Measurements from ENCODE around the gene PACS1. TPM values are rescaled to one million over a fixed set of nuclear protein-coding genes. Genes with fewer than 3 reads are reported as not detected.
A peak's percentile ranks its signal among the peaks of the same experiment; 100 is the strongest.

The PACS1 gene
- total and polyA plus RNA-seq, 2 donors (not counting 1 experiment from before 2014, with no cell fraction given) = 131 to 303 TPM

GRCh38 chr11:66146940-66147339 is 76.9 kb downstream of the PACS1 start:
- Histone ChIP-seq H3K4me1 (ENCODE audit: control insufficient read depth in 2 of 2, insufficient read depth in 2 of 2, low read length in 2 of 2) (peaks cover 54 to 64% of the 10 kb centered on the region in 2 donors), H3K9me3 (ENCODE audit: control extremely low read depth in 1 of 3, control insufficient read depth in 2 of 3, insufficient read depth in 1 of 3, low read length in 2 of 3) (peaks cover 2 to 6% (median 3%) of the 10 kb centered on the region in 3 donors), H3K79me2 (ENCODE audit: control insufficient read depth, insufficient read depth, low read length) (peaks cover 95% of the 10 kb centered on the region), H3K27me3 (replicated peaks in 1 of 4; ENCODE audit: control extremely low read depth in 1 of 4, control insufficient read depth in 3 of 4, insufficient read depth in 4 of 4, low read length in 3 of 4) (no peaks in the 10 kb centered on the region), H3K36me3 (replicated peaks in 1 of 2; ENCODE audit: control extremely low read depth in 1 of 2, control insufficient read depth in 1 of 2, extremely low read depth in 1 of 2, insufficient read depth in 2 of 2, low read length in 1 of 2) (peaks cover 0 to 6% of the 10 kb centered on the region in 2 experiments), H3K9ac (ENCODE audit: low read length) (no peak overlapping the region), H3K4me2 (replicated peaks; ENCODE audit: low read depth, low read length, poor library complexity, severe bottlenecking) (no peak overlapping the region), H2AFZ (ENCODE audit: insufficient read depth, low read depth, low read length, poor library complexity, severe bottlenecking) (no peak overlapping the region), H3K27ac (ENCODE audit: low read length in 2 of 2) (no peak overlapping the region), H3K4me3 (ENCODE audit: control extremely low read depth in 1 of 5, extremely low read depth in 1 of 5, insufficient read depth in 1 of 5, low read depth in 2 of 5, low read length in 4 of 5) (no peak overlapping the region), H4K20me1 (ENCODE audit: control insufficient read depth, insufficient read depth, low read length, poor library complexity, severe bottlenecking) (peaks cover 64% of the 10 kb centered on the region)
- H3K27me3 Mint-ChIP-seq = no peaks in the 10 kb centered on the region
- TF ChIP-seq EZH2 (IDR thresholded peaks at IDR 0.05; ENCODE audit: borderline replicate concordance, insufficient read depth, low read depth, low read length, poor library complexity, severe bottlenecking) (no peak), CTCF (IDR thresholded peaks at IDR 0.05) (no peak)
- no peak overlapping the region for H3K4me3 Mint-ChIP-seq
- POLR2A ChIA-PET = no interaction called here
- ATAC-seq (ENCODE audit: low read depth) (no peak), DNase-seq (no peak)
- H3K27ac Mint-ChIP-seq = no peak overlapping the region
- CTCF ChIA-PET = no interaction called here
- 58% methylated on average over 2 of the region's 5 CpGs for WGBS (ENCODE audit: insufficient coverage)
- intact Hi-C loops (cut with micrococcal nuclease) = no loop called here
- peaks cover 68% of the 10 kb centered on the region for H3K4me1 Mint-ChIP-seq
- H3K9me3 Mint-ChIP-seq (ENCODE audit: insufficient read depth) = no peaks in the 10 kb centered on the region

GRCh38 chr11:66150140-66150539 is 80.1 kb downstream of the PACS1 start:
- intact Hi-C loops (cut with micrococcal nuclease) = no loop called here

More at GRCh38 chr11:66150140-66150539, 80.1 kb downstream of the PACS1 start:
- Histone ChIP-seq H4K20me1 (ENCODE audit: control insufficient read depth, insufficient read depth, low read length, poor library complexity, severe bottlenecking) (peaks cover 69% of the 10 kb centered on the region), H3K9me3 (ENCODE audit: control extremely low read depth in 1 of 3, control insufficient read depth in 2 of 3, insufficient read depth in 1 of 3, low read length in 2 of 3) (peaks cover 3 to 8% (median 3%) of the 10 kb centered on the region in 3 donors), H3K4me1 (ENCODE audit: control insufficient read depth in 2 of 2, insufficient read depth in 2 of 2, low read length in 2 of 2) (peaks cover 22 to 38% of the 10 kb centered on the region in 2 donors), H3K4me2 (replicated peaks; ENCODE audit: low read depth, low read length, poor library complexity, severe bottlenecking) (no peak overlapping the region), H2AFZ (ENCODE audit: insufficient read depth, low read depth, low read length, poor library complexity, severe bottlenecking) (no peak overlapping the region), H3K4me3 (ENCODE audit: control extremely low read depth in 1 of 5, extremely low read depth in 1 of 5, insufficient read depth in 1 of 5, low read depth in 2 of 5, low read length in 4 of 5) (no peak overlapping the region), H3K27ac (ENCODE audit: low read length in 2 of 2) (no peak overlapping the region), H3K79me2 (ENCODE audit: control insufficient read depth, insufficient read depth, low read length) (peaks cover 95% of the 10 kb centered on the region), H3K36me3 (replicated peaks in 1 of 2; ENCODE audit: control extremely low read depth in 1 of 2, control insufficient read depth in 1 of 2, extremely low read depth in 1 of 2, insufficient read depth in 2 of 2, low read length in 1 of 2) (peaks cover 2 to 4% of the 10 kb centered on the region in 2 experiments), H3K27me3 (replicated peaks in 1 of 4; ENCODE audit: control extremely low read depth in 1 of 4, control insufficient read depth in 3 of 4, insufficient read depth in 4 of 4, low read length in 3 of 4) (no peaks in the 10 kb centered on the region), H3K9ac (ENCODE audit: low read length) (no peak overlapping the region)
- no peak for TF ChIP-seq EZH2 (IDR thresholded peaks at IDR 0.05; ENCODE audit: borderline replicate concordance, insufficient read depth, low read depth, low read length, poor library complexity, severe bottlenecking)
- H3K27me3 Mint-ChIP-seq = no peaks in the 10 kb centered on the region
- H3K4me1 Mint-ChIP-seq = peaks cover 45% of the 10 kb centered on the region
- DNase-seq (no peak), ATAC-seq (ENCODE audit: low read depth) (no peak)
- no CpG with 5 or more reads among the region's 2 CpGs for WGBS (ENCODE audit: insufficient coverage)
- H3K27ac Mint-ChIP-seq = peak overlapping the region; percentile 16
- CTCF ChIA-PET = interaction anchor here (1.0 to 1.3 kb wide), 2 partner anchors 16 to 82 kb away, joined by 4 read pairs; no protein-coding TSS in a partner anchor
- POLR2A ChIA-PET = no interaction called here
- H3K4me3 Mint-ChIP-seq = peak overlapping the region; percentile 10
- no peaks in the 10 kb centered on the region for H3K9me3 Mint-ChIP-seq (ENCODE audit: insufficient read depth)
